K562 (cell line): ENCODE results near the gene WWP2. TPM values are rescaled to one million over a fixed set of nuclear protein-coding genes. Genes with fewer than 3 reads are reported as not detected.
A peak's percentile ranks its signal among the peaks of the same experiment; 100 is the strongest.

Experiments
- C11orf30 ChIP-seq: fragments of 450-650 bp; IDR thresholded peaks from 2 replicates; pipeline ENCODE4 v1.6.1; 2016; ENCODE audit warnings: low read depth, mild to moderate bottlenecking
- CBX8 ChIP-seq: fragments of 200-600 bp; sonication (generic); IDR thresholded peaks from 2 replicates; pipeline ENCODE4 v1.6.1; 2012; ENCODE audit warnings: borderline replicate concordance, mixed run types, low read depth, mild to moderate bottlenecking, moderate library complexity, mixed read lengths, low read length, control low read depth, inconsistent platforms; ENCODE audit not compliant: poor library complexity, severe bottlenecking; ENCODE audit errors: extremely low read depth
- GTF2E2 ChIP-seq: fragments of 200-800 bp; sonication (Bioruptor generic); IDR thresholded peaks from 2 replicates; pipeline ENCODE4 v1.6.1; 2016; ENCODE audit warnings: missing genetic modification characterization, missing compliant biosample characterization
- HMBOX1 ChIP-seq: sonication (generic); IDR thresholded peaks from 2 replicates; pipeline ENCODE4 v1.6.1; 2016
- KAT7 ChIP-seq: sonication (generic); formaldehyde crosslinking; IDR thresholded peaks from 2 replicates; pipeline ENCODE4 v1.8.0; 2022; ENCODE audit warnings: missing genetic modification reagents, mild to moderate bottlenecking, borderline replicate concordance
- MCM5 ChIP-seq: fragments of 450-650 bp; IDR thresholded peaks from 2 replicates; pipeline ENCODE4 v1.6.1; 2016; ENCODE audit warnings: low read depth
- NR2C1 ChIP-seq, 2 experiments: fragments of 450-650 bp; IDR thresholded peaks; 2 replicates each; pipeline ENCODE4 v1.6.1; 2017; ENCODE audit warnings: mild to moderate bottlenecking in 2 of 2, antibody characterized with exemption in 1 of 2, inconsistent platforms in 1 of 2, missing compliant biosample characterization in 1 of 2, missing genetic modification characterization in 1 of 2
- POLR2G ChIP-seq: fragments of 200-400 bp; formaldehyde crosslinking; IDR thresholded peaks from 2 replicates; pipeline ENCODE4 v1.6.1; 2017; ENCODE audit warnings: low read depth, mild to moderate bottlenecking, antibody characterized with exemption, low read length, moderate library complexity
- RFX7 ChIP-seq: fragments of 250-450 bp; sonication (Bioruptor Pico); IDR thresholded peaks from 2 replicates; pipeline ENCODE4 v1.5.1; 2021; ENCODE audit warnings: mild to moderate bottlenecking
- SNAPC5 ChIP-seq: fragments of 250-450 bp; sonication (Bioruptor Pico); IDR thresholded peaks from 2 replicates; pipeline ENCODE4 v1.8.0; 2021; ENCODE audit warnings: moderate library complexity, mild to moderate bottlenecking, inconsistent platforms
- TRIM25 ChIP-seq: fragments of 450-650 bp; IDR thresholded peaks from 2 replicates; pipeline ENCODE4 v1.7.0; 2016; ENCODE audit warnings: borderline replicate concordance
- TSHZ1 ChIP-seq: fragments of 250-450 bp; sonication (Bioruptor Pico); IDR thresholded peaks from 2 replicates; pipeline ENCODE4 v1.4.0; 2020; ENCODE audit warnings: mild to moderate bottlenecking, moderate library complexity
- USF2 ChIP-seq: sonication (generic); formaldehyde crosslinking; IDR thresholded peaks from 2 replicates; pipeline ENCODE4 v1.5.0; 2020; ENCODE audit warnings: missing genetic modification reagents
- XRCC4 ChIP-seq: IDR thresholded peaks from one replicate; pipeline ENCODE4 v1.6.1; 2011; ENCODE audit not compliant: insufficient read depth, insufficient read length; ENCODE audit errors: extremely low read depth
- ZBTB9 ChIP-seq: fragments of 450-650 bp; formaldehyde crosslinking; IDR thresholded peaks from 2 replicates; pipeline ENCODE4 v1.4.0; 2020; ENCODE audit warnings: mild to moderate bottlenecking, moderate library complexity
- ZNF311 ChIP-seq: fragments of 250-450 bp; sonication (Bioruptor Pico); IDR thresholded peaks from 2 replicates; pipeline ENCODE4 v1.4.0; 2020; ENCODE audit warnings: mild to moderate bottlenecking, moderate library complexity
- ZNF408 ChIP-seq: fragments of 250-450 bp; sonication (Bioruptor Pico); IDR thresholded peaks from 2 replicates; pipeline ENCODE4 v1.4.0; 2020; ENCODE audit warnings: low read depth, mild to moderate bottlenecking, moderate library complexity
- ZNF583 ChIP-seq: fragments of 250-450 bp; sonication (Bioruptor Pico); IDR thresholded peaks from 2 replicates; pipeline ENCODE4 v1.4.0; 2020
- ZSCAN29 ChIP-seq: fragments of 450-650 bp; IDR thresholded peaks from 2 replicates; pipeline ENCODE4 v1.6.1; 2017
- polyA plus RNA-seq, 8 experiments: library from polyadenylated mRNA; depleted of rRNA in 4 of 8; stranded (reverse) in 5 of 8; unstranded in 3 of 8; fragments of >200 nt; fragmentation: Nextera tagmentation in 2 of 8; fragmentation: Illumina TruSeq in 1 of 8; extraction: Ambion mirVana in 2 of 8; extraction: Trizol in 1 of 8; gene quantifications; 2 replicates each; pipeline versions ENCODE4 v1.2.1 to v1.2.3, GENCODE V29; 2011 to 2014; ENCODE audit warnings: inconsistent platforms in 1 of 8, missing spikeins in 1 of 8
- total RNA-seq, 7 experiments: library from RNA; depleted of rRNA in 6 of 7; stranded (reverse); fragments of >200 nt in 6 of 7; fragmentation: Illumina TruSeq in 2 of 7; extraction: Trizol in 2 of 7; gene quantifications; 2 replicates each; pipeline versions ENCODE4 v1.2.1 to v1.2.3, GENCODE V29; 2011 to 2021; ENCODE audit warnings: low replicate concordance in 1 of 7

Gene WWP2
- total and polyA plus RNA-seq, 9 of the 15 experiments (the other 6 are each of a cell fraction or from before 2014, with no cell fraction given), result 1.9 to 34.4 (median 14.6) TPM

- TF ChIP-seq SNAPC5 (CRISPR knock-in tag) (no peak), HMBOX1 (0 out of 2 replicates have a peak, but pooled peaks have one; percentile 6), GTF2E2 (no peak; the same call in 1 of the 2 replicates), RFX7 (no peak), C11orf30 (peak; percentile 99), CBX8 (no peak), KAT7 (CRISPR knock-in tag) (no peak), NR2C1 (IDR thresholded peaks at IDR 0.05) (no peak), NR2C1 (tag; IDR thresholded peaks at IDR 0.05) (peak; percentile 35), ZSCAN29 (peak; percentile 73; the same call in 1 of the 2 replicates), TSHZ1 (CRISPR knock-in tag) (no peak), ZNF311 (no peak), ZBTB9 (CRISPR knock-in tag) (no peak), POLR2G (peak; percentile 99), ZNF583 (CRISPR knock-in tag) (no peak), USF2 (no peak), XRCC4 (no peak), MCM5 (no peak), ZNF408 (no peak), TRIM25 (no peak)
These were observed 35.6 kb upstream of the WWP2 start, which contains the start of gene NQO1 (continued) for GRCh38 chr16:69726313-69727060.
